Urothelium cell line (cell line): ENCODE data around the gene XXYLT1.

Source experiments
- DNase-seq: peaks from one replicate; pipeline ENCODE4 v3.0.0; 2011; ENCODE audit warnings: low spot score, mixed read lengths
- FAIRE-seq: peaks from 2 replicates; lab custom pipeline; 2011; peaks lifted over from hg19 to GRCh38; lab: Jason Lieb, UNC

XXYLT1 gene

DNA sequence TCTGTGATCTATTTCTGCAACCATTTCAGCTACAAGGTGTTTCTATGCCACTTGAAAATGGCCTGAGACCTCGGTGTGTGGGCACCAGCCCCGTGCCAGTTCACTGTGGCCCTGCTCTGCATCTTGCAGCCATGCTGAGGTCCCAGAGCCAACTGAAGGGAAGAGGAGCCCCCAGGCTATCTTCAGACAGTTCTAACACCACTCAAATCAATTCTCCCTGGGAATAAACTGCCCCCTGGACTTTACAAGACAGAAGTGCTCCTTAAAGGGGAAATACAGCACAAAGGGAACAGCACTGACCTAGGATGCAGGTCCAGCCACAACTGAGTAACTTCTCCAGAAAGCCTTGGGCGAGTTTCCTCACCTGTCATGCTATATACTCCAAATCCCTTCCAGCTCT, 3.9 kb downstream of the XXYLT1 start:
- no peak for DNase-seq
- FAIRE-seq, result no peak

DNA sequence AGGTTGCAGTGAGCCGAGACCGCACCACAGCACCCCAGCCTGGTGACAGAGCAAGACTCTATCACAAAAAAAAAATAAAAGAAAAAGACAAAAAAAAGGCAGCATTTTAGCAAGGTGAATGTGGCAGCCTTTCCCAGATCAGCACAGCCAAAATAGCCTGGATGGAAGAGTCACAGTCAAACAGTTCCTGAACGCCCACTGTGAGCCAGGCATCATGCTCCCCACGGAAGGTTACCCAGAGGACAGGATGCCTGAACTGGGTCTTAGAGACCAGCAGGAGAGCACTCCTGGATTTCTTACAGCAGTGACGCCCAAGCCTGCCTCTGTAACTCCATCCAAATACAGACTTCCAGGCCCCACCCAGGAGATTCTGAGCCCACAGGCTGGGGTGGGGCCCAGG, 4.5 kb downstream of the XXYLT1 start:
- DNase-seq (no peak), FAIRE-seq (no peak)

DNA sequence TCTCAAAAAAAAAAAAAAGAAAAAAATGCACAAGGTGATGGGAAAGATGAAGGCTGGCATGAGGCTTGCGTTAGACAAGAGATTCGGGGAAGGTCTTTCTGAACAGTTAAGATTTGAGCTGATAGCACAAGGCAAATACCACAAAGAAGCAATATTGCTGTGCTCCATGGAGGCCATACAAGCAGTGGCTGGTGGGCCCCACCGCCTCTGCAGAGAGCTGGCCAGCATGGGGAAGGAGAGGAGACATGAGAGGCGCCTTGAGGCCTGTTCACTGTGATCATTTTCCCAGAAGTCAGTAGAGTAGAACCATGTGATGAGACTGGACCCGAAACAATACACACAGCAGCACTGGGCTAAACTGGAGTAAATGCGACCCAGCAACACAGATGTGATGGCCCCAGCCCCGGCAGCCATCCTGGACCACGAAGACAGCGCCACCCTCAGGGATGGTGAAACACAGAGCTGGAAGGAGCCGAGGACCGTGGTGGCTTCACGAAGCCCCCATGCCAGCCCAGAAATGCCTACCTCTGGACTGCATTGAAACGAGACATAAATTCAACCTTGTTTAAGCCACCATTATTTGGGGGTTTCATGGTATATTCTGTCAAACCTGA, 5.5 kb downstream of the XXYLT1 start:
- no peak for FAIRE-seq
- no peak for DNase-seq

DNA sequence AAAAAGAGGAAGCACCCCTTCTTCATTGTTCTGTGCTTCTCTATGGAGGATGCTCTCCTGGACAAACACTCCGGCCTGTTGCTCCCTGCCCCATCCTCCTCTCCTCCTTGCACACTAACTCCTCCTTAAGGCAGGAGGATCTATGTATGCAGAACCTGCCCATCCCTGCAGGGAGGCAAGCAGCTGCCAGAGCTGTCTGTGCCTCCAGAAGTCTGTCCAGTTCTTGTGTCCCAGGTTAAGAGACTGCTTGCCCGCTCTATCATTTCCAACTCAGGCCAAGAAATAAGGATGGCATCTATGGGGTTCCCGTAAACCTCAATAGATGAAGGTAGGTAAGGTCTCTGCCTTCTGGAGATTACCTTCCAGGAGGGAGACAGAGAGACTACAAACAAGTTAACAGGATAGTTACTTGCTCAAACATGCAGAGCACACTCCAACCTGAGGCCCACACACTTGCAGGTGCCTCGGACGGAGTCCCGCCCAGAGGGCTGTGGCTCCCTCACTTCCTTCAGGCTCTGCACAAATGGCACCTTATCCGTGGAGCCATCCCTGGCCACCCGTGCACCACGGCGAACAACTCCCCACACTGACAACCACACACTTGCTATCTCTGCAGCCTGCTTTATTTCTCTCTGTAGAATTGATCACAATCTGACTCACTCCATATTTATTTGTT, 6.9 kb downstream of the XXYLT1 start:
- DNase-seq (no peak), FAIRE-seq (no peak)

DNA sequence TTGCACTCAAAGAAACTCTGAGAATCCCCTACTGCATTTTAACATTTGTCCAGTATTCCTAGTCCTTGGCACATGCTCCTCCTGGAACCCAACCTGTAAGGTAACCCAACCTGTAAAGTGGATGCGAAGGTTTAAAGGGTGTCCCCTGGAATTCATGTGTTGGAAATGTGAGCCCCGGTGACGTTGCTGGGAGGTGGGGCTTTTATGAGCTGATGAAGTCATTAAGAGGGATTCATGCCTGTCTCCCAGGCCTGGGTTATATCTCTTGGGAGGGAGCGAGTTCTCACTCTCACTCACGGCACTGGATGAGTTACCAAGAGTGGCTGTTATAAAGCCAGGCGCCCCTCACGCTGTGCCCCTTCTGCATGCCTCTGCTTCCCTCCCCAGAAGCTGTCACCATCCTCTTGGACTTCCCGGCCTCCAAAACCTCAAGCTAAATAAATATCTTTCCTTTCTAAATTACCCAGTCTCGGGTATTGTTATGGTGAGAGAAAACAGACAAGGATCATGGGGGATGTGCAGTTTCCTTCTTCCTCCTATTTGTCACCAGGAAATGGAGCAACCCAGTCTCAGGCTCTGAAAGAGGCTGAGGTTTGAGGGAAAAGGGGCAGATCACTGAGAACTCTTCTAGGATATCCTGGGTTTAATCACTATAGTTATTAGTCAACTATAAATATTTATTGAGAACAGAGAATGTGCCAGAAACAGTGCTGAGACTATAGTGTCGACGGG, 7.6 kb downstream of the XXYLT1 start:
- FAIRE-seq, result no peak
- DNase-seq, result no peak

DNA sequence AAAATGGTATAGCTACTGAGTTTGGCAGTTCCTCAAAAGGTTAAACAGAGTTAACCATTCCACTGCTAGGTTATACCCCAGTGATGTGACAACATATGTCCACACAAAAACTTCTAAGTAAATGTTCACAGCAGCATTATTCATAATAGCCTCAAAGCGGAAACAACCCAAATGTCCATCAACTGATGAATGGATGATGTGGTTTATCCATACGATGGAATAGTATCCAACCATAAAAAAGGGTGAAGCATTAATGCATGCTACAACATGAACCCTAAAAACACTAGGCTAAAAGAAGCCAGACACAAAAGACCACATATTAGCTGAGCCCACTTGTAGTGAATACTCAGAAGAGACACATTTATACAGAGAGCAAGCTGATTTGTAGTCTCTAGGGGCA, 9.0 kb downstream of the XXYLT1 start:
- DNase-seq (no peak), FAIRE-seq (no peak)

DNA sequence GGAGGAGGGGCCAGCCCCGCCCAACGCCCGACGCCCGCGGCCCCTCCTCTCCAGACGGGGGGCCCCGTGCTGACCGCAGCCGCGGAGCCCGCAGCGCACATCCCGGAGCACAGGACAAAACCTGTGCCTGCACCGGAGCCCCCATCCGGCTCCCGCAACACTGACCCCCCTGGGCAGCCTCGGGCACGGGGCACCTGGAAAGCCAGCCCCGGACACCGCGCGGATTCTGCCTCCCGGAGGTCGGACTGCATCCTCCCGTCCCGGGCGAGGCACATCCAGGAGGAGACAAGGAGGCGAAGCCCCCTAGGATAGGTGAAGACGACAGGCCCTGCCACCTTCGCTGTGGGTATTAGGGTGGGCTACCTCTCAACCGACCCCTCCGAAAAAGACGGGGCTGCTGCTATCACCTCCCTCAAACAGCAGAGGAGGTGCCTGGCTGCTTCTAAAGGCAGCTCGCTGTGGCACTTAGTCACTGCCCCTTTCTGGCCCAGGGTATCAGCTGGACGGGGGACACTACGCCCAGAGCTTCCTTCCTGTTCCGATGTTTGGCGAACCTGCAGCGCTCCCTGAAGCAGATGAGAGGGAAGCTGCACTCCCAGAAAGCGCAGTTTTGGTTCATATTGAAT, 10.6 kb downstream of the XXYLT1 start:
- peak; percentile 33 for DNase-seq
- FAIRE-seq, result no peak

DNA sequence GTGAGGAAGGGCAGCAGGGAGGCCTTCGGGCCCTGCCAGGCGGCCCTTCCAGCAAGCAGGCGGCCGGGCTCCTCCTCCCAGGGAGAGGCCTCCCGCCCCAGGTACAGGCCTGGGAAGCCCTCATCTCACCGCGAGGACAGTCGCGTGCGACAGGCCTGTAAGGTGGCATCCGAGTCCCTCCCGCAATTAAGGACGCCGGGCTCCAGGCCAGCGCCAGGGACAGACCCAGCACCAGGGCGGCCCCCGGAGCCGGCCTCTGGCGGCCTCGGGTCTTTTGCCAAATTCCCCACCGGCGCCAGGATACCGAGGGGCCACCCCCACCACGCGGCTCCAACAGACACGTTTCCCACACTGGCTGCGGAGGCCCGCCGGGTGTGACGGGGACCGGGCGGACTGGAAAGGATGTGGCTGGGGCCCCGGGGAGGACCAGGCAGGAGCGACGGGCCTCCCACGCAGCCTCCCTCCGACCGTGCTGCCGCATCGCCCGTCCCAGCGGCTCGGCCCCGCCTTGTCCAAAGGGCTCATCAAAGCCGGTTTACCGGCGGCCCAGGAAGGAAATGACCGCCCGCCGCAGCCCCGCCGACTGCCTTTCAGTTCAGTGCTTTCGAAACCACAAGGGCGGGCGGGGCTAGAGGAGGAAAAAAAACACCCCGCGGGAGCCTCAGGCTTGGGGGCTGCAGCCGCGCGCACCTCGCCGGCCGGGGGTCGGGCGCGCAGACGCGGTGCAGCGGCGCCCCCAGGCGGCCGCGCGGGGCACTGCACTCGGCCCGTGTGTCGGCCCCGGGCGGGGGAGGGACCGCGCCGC, 11.3 kb downstream of the XXYLT1 start:
- no peak for FAIRE-seq

DNA sequence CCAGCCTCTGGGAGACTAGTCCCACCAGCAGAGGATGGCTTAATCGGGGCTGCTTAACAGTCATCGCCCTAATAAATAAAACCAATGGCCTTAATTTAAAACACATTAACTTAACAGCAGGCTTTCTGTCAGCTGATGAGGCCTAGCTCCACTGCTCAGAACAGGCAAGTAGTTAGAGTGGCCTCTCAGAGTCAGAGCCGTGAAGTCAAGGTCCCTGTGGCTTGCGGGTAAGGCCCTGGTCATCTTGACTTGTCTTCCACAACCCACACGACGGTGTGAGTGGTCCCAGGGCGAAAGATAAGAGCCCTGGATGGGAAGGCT, 11.8 kb downstream of the XXYLT1 start:
- DNase-seq, result no peak
- FAIRE-seq, result no peak

More for the DNA sequence above, 11.3 kb downstream of the XXYLT1 start:
- DNase-seq, result peak; percentile 91

DNA sequence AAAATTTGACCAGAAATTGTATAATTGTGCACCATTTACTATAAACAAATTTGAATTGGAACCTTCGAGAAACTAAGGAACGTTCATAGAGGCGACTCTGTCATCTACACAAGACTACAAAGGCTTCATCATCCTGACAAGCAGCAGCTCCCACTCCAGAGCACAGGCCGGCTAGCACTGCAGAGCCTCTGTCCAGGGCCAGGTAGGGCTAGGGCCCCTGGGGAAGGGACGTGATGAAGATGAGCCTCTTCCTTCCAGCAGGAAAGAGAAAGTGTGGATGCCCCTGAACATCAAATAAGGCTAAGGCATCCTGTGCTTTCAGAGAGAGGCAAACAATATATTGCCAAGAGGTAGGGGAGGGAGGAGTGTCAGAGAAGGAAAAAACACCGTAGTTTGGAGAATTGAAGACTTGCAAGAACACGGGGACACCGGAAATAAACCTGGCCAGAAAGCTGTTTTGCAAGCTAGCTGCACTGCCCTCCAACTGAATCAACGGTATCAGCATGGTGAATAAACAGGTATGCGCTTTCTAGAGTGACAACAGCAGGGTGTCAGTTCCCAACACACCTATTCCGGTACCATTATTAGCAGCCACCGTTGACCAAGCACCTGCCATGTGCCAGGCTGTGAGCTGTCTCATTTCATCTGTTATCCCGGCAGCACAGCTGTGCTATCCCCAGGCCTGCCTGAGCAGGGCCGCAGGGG, 12.4 kb downstream of the XXYLT1 start:
- DNase-seq (no peak), FAIRE-seq (no peak)

DNA sequence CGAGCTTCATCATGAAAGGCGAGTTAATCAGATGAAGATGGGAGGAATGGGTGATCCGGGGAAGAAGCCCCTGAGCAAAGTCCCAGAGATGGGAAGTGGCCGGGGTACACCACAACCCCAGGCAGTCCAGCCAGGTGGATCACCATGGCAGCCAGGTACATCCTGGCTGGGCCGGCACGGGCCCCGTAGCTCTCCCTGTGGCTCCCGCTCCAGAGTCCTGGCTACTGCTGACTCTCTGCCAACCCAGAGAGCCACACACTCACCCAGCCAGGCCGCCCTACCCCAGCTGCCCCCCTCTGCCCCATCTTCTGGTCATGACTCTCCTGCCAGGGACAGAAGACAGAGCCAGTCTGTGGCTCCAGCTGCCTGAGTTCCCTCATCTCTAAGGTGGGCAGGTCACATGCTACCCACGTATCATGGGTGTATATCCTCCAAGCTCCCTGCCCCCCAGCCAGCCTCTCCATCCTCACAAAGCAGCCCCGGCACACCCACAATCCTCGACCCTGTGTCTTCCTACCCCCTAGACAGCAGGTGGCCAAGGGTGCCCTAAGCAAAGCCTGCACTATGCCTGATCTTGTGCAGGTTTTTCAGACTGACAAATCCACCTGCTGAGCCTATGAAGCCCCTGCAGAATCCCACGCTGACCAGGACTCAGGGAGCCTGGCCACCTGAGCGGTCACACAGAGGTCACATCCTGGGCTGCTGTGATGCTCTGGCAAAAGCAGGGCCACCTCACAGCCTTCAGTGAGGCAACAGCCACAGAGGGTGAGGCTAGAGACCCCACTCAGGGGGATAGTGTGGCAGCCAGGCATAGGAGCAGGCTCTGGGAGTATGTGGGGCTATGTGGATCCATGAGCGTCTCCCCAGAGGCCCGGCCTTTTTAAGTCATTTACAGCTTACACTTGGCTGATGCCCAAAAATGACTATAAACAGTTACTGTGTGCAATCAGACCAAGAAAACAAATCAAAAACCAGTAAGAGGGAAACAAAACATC, 13.2 kb downstream of the XXYLT1 start:
- DNase-seq, result no peak

DNA sequence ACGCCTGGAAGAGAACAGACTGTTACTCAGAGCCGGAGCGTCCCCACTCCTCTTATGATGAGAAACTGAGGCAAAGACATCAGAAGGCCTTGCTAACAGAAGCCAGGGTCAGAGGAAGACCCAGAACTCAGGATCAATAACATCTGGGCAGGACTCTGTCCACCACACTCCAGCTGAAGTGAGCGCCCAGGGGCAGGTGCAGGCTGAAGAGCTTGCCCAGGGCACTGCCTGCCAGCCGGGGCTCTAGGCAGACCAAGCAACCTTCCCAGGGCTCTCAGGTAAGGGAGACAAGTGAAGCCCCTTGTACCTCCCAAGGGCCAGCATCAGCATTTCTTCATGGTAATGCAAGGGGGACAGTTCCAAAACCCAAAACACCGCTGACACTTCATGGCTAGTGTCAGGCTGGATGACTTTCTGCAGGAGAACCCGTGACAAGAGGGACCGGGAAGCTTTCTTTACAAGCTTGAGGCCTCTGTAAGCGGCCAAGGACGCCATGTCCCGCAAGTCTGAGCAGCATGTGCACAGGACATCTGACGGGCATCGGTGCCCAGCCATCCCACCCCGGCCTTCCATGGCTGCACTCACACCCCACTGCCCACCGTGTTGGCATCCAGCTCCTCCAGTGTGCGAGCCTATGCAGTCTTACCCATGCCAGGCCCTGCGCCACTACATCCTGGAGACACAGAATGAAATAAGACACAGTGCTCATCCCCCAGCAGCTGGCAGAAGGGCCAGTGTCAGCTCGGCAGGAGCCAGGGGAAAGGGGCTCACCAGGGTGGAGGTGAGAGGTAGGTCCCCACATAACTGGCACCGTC, 14.1 kb downstream of the XXYLT1 start:
- DNase-seq (no peak), FAIRE-seq (no peak)

More for the DNA sequence above, 13.2 kb downstream of the XXYLT1 start:
- no peak for FAIRE-seq

DNA sequence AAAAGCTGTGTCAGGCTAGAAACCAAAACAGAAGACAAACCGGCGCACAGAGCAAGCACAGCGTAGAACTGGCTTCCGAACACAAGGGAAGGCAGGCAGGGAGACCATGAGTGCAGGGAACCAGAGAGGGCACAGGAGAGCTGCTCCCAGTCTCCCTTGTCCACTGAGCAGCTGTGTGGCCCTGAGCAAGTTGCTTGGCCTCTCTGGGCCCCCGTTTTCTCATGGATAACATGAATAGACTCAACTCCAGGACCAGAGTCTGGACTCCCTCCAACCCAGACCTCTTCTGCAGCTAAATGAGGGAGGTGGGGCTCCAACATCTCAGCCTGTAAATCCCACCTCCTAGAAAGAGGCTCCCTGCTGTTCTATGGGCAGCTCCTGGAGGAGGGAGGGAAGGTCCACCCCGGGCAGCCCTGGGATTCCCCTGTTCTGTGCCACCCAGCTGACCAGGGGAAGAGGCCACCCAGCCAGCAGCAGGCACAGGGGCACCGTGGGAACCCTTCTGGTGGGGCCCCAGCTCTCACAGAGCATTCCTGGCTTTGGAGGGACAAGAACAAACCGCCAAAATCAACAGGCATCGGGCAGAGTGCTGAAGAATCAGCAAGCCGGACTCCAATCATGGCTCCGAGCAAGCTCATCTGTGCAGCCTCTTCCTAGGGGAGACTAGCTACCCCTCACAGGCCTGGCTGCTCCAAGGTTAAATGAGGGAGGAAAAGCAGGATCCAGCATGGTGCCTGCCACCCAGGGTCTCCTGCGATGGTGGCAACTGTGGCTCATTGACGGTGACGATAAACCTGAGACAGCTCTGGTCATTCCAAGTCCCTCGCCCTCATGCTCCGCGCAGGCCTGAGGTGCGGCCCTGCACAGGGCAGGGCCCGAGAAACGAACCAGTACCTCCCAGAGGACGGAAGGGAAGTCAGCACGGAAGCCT, 15.1 kb downstream of the XXYLT1 start:
- DNase-seq, result no peak
- no peak for FAIRE-seq

DNA sequence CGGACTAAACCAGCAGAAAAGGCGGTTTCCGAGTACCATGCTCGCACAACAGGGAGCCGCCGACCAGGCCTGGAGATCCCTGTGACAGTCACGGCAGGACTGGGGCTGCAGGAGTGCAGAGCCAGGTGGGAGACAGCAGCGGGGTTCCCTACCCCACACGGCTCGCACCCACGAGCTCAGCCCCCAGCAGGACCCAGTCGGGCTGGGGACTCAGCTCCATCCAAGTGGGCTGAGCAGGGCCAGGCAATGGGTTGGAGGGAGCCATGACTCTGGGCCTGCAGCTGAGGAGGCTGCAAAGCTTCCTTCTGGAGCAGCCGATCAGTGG, 15.8 kb downstream of the XXYLT1 start:
- DNase-seq (no peak), FAIRE-seq (no peak)

DNA sequence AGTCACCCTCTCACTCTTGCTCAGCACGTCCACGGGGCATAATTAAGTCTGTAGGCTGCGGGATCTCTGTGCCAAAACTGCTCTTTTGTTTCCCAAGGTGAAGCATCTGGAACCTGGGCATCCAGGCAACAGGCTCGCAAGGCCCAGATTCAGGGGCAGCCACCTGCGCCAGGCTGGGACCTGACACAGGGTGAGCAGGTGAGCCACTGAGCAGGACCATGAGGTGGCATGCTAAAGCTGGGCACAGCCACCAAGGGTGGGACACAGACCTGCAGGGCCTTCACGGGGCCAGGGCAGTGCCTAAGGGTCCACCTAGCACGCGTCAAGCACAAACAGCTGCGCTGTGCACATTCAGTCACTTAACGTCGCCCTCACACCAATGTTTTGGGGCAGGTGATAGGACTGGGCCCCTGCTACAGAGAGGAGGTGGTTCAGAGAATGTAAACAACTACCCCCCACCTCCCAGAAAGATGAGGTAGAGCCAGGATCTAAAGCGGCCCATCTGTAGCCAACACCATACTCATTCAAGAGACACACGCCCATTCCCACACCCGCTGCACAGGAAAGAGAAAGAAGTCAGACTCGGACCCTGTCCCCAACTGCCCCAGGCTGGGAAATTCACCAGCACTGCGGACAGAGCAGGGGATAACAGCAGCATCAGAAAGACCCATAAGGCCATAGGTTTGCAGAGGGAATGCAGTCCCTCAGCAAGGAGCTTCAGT, 16.3 kb downstream of the XXYLT1 start:
- no peak for DNase-seq
- no peak for FAIRE-seq

DNA sequence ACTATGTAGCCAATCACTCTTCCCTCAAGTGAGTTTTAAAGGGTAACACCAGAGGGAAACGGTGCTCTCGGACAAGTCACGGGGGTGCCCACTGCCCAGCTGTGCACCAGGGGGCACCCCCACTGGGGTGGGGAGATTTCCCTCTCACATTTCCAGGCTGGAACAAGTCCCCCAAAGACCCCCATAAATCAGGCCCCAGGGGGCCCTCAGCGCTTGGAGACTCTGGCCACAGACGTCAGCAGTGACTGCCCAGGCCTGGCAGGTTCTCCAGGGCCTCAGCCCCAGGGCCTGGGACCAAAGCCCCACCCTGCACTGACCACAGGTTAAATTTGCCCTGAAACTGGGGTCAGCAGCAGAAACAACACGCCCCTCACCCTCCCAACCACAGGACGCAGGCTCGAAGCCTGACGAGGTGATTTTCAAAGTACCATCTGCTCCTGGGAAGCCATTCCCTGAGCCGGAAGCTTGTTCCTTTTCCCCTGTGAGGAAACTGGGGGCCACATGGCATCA, 17.0 kb downstream of the XXYLT1 start:
- DNase-seq (no peak), FAIRE-seq (no peak)
